ENCODE measurements around the gene TIGD1. TPM values are rescaled to one million over a fixed set of nuclear protein-coding genes. Genes with fewer than 3 reads are reported as not detected.

Gene TIGD1
- total RNA-seq, 1 donor from 2014 or later: 2.1 TPM

GRCh38 chr2:232502911-232503808 is 47.2 kb downstream of the TIGD1 start:
- no peak for DNase-seq (ENCODE audit: low read depth)

- no peak for DNase-seq (ENCODE audit: low read depth)
Measured at GRCh38 chr2:232502511-232502910, 47.8 kb downstream of the TIGD1 start.

DNA sequence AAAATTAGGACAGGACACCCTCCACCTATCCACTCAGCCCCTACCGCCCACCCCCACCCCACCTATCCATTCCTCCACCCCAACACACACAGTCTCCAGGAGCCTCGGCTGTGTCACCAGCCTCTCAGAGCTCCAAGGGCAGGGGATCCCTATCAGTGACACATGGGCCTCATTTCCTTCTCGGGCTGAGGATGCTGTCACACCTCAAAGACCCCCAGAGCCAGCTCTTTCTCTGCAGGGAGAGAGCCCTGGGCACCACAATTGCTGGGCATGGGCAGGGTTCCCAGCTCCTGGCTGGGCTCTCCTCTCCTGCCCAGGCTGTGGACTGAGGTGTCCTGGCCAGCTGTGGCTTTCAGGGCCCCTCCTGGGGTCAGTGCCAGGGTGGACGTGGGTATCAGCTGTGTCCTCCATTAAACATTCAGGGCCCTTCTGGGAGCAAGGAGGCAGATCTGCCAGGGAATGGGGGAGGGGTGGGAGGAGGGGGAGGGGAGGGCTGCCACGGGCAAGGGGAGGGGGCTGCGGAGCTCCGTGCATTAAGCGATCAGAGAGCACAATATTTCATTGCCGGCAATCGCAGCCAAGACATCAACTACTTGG is 48.5 kb downstream of the TIGD1 start:
- no peak for DNase-seq (ENCODE audit: low read depth)

- no peak for DNase-seq (ENCODE audit: low read depth)
Measured at GRCh38 chr2:232501331-232501771, 49.0 kb downstream of the TIGD1 start.

DNA sequence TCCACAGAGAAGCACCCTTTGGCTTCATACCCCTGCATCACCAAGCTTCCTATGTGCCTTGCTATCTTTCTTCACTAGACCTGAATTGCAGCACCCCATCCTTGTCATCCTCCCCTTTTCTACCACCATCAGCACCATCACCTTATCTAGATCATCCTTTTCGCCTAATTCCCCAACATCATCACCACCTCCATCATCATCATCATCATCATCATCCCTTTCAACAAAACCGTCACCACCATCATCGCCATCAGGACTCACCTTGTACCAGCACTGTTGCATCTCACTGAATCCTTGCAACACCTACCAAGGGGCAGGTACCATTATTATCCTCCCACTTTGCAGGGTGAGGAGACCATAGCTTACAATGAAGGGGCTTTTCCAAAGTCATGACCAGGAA is 51.9 kb downstream of the TIGD1 start:
- DNase-seq (ENCODE audit: low read depth): no peak

Other genes with a start within 250 kb of the TIGD1 start
- not detected in 2 replicates for gene ALPP, start 171.8 kb downstream of the TIGD1 start, total RNA-seq
- gene ALPG, start 143.7 kb downstream of the TIGD1 start, total RNA-seq: not detected in 2 replicates
- not detected in 2 replicates for gene ALPI, start 94.4 kb downstream of the TIGD1 start, total RNA-seq
- 0.10 TPM in 1 of 2 replicates, not detected in the other for gene ECEL1, start 62.7 kb downstream of the TIGD1 start, total RNA-seq
- gene PRSS56, start 30.2 kb downstream of the TIGD1 start, total RNA-seq: 2.5 and 6.5 TPM in 2 replicates
- 273 and 339 TPM in 2 replicates for gene CHRND, start 24.4 kb downstream of the TIGD1 start, total RNA-seq
- gene CHRNG, start 10.9 kb downstream of the TIGD1 start, total RNA-seq: 697 and 1,132 TPM in 2 replicates
- 119 and 122 TPM in 2 replicates for gene EIF4E2, start 132 bp upstream of the TIGD1 start, total RNA-seq
- gene EFHD1, start 83.0 kb upstream of the TIGD1 start, total RNA-seq: 0.29 TPM in 1 of 2 replicates, not detected in the other
- gene GIGYF2, start 146.8 kb upstream of the TIGD1 start, total RNA-seq: 63.3 and 67.8 TPM in 2 replicates
- gene KCNJ13, start 226.0 kb upstream of the TIGD1 start, total RNA-seq: not detected in 2 replicates

All from myocyte (in vitro differentiated cells).